Stimulated activated CD8-positive, alpha-beta memory T cell treated with anti-CD3 and anti-CD28 coated beads, Interleukin-7, amount 100 ng/mL, for 24 hours (primary cell): ENCODE data around the gene KCNQ1.
A peak's percentile ranks its signal among the peaks of the same experiment; 100 is the strongest.

ENCODE experiments used
- DNase-seq: peaks from one replicate; pipeline ENCODE4 v3.0.0-alpha.2; 2020; ENCODE audit warnings: low read depth

KCNQ1 gene

DNA sequence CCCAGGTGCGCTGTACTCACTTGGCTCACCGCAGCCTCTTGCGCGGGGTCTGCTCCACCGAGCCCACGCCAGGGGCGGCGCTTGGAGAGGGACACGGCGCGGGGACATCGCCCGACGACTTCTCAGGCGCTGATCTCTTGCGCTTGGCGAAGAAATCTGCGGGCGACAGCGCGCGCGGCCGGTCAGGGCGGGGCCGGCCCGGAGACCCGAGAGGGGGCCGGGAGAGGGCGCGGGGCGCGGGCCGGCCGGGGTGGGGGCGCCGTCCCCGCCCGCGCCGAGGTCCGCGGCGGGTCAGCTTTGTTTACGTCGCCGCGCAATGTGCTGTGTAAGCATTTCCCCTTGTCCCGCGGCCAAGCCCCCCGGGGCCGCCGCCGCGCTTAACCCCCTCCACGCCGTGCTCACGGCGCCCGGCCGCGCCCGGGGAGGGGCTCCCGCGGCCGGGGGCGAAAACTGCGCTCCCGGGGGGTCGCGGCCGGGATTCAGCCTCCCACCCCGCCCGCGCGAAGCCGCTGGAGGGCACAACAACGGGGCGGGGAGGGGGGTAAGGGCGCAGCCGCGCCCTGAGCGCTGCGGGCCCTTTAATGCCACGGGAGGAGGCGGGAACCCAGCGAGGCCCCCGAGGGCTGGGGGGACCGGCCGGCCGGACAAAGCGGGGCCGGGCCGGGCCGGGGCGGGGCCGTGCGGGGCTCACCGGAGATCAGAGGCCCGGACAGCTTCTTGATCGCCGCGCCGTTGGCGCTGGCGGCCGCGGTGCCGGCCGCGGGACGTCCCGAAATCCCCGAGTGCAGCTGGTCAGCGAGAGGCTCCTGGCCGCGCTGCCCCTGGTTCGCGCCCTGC is 439.4 kb downstream of the KCNQ1 start:
- no peak for DNase-seq

DNA sequence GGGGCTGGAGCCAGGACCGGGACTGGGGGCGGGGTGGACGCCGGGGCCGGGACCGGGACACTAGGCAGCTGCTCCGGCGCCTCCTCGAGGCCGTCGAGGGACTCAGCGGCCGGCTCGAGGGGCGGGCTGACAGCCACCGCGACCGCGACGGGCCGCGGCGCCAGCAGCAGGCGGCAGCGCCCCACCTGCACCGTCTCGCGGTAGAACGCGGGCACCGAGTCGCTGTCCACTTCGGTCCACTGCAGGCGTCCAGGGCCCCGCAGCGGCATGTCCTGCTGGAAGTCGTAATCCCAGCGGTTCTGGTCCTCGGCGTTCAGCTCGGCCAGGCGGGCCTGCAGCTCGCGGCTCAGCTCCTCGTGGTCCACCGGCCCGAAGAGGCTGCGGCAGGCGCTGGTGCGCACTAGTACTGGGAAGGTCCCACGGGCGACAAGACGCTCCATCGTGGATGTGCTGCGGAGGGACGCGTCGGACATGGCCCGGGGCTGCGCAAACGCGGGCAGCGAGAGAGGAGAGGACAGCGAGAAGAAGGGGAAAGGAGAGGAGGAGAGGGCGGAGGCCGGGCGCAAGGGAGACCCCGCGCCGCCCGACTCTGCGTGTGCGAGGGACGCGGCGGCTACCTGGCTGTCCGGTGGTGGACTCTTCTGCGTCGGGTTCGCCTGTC is 440.3 kb downstream of the KCNQ1 start:
- no peak for DNase-seq

GRCh38 chr11:2885678-2886081 is 440.9 kb downstream of the KCNQ1 start, which contains the start of gene CDKN1C:
Gene CDKN1C (minus strand): TSS chr11:2885775. CDS start chr11:2885456, 319 bp downstream.
- peak; percentile 46 for DNase-seq

GRCh38 chr11:2886191-2886894 is 441.5 kb downstream of the KCNQ1 start:
- no peak for DNase-seq

DNA sequence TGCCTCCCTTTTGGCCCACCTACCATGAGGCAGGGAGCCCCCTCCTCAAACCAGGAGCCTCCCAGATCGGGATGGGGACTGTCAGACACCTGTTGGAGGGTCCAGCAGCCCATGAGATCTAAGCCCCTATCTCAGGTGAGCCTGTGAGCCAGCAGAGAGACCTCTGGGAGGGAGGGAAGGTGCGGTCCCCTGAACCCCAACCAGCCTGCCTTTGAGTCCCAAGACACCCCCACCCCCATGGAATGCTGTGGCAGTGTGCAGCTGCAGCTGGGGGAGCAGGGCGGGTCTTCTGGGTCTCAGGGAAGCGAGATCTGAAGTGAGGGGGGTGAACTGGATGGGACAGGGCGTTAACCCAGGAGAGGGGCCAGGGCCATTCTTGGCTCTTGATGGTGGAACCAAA is 442.1 kb downstream of the KCNQ1 start:
- no peak for DNase-seq

DNA sequence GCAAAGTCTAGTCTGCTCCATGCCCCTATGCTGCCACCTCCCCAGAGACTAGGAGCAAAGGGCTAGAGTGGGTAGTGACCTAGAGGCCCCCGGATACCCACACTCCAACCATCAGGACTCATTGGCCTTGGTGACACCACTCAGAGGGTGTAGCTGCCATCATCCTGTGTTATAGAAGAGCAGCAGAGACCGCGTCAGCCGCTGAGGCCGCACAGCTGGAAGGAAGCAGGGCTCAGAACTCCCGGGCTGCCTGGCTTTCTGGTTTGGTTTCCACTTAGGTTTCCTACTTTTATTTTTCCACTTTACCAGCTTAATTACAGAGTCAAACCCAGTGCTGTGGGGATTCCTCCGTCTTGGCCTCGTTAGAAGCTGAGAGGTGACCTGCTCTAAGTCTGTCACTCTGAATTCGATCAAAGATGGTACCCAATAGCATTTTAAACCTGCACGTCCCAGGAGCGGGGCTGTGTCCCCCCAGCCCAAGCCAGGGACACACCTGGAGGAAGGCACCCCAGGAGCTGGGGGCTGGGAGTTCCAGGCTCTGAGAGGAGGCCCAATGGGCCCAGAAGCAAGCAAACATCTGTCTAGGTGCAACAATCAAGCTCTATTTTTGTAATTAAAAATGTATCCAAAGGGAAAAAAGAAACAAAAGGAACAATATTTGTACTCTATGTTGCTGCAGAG is 442.8 kb downstream of the KCNQ1 start:
- no peak for DNase-seq

DNA sequence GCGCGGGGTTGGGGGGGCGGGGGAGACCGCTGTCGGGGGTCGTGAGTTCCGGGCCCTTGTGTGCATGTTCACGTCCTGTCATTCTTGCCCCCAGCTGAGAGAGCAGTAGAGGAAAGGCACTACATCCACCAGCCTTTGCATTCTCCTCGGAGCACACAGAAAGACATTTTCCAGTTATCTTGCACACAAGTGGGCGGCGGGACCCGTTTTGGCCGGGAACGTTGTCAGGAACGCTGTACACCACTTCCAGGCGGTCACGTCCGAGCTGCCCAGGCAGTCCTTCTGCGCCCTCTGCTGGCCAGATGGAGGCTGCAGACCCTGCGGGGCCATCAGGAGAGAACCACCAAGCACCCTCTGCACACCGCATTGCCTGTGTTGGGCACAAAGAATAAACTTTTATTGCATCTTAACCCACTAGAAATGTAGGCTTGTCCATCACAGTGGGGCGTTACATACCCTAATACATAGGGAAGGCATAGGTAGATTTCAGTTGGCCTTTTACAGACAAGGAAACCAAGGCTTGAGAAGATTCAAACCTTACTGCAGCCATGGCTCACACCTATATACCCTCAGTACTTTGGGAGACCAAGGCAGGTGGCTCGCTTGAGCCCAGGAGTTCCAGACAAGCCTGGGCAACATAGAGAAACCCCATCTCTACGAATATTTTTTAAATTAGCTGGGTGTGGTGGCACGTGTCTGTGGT is 443.6 kb downstream of the KCNQ1 start:
- peak; percentile 77 for DNase-seq

- DNase-seq: no peak
Measured at GRCh38 chr11:2889362-2890273, 444.8 kb downstream of the KCNQ1 start.

- DNase-seq: no peak
Measured at GRCh38 chr11:2890466-2891294, 445.9 kb downstream of the KCNQ1 start.

- no peak for DNase-seq
Measured at GRCh38 chr11:2891326-2892214, 446.8 kb downstream of the KCNQ1 start.

GRCh38 chr11:2892215-2892966 is 447.6 kb downstream of the KCNQ1 start:
- peak; percentile 38 for DNase-seq

- no peak for DNase-seq
Measured at GRCh38 chr11:2892967-2893528, 448.2 kb downstream of the KCNQ1 start.

DNA sequence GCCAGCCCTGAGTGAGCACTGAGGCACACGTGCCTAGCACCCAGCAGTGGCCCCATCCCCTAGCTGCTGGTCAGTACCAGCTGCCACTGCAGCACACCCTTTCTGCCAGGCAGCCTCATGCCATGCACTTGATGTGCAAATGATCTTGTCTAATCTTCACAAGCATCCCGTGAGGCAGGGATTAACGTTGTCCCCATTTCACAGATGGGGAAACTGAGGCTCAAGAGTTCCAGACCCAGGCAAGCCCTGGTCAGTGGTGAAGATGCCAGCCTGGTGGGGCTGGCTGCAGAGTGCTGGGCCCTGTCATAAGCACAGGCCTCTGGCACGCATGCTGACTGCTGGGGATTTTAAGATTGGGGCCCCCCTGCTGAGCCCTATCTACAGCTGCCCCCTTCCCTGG is 449.1 kb downstream of the KCNQ1 start:
- DNase-seq: no peak

GRCh38 chr11:2896047-2896446 is 451.2 kb downstream of the KCNQ1 start:
- no peak for DNase-seq

DNA sequence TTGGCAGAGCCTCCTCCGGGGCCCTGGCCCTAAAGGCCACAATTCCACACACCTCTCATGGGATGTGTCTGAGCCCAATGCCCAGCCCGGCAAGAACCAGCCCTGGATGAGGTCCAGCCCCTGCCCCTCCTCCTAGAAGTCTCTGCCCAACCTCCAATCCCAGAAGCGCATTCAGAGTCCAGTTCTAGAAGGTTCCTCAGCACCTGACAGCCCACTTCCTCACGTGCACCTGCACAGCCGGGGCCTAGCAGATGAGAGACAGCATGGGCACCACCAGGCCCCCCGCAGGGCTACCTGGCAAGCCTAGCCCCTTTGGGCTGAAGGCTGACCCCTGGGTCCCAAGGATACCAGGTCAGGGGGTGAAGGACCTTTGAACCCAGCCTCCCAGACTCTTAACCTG is 452.2 kb downstream of the KCNQ1 start:
- no peak for DNase-seq

GRCh38 chr11:2898366-2899079 is 453.7 kb downstream of the KCNQ1 start:
- no peak for DNase-seq
